ENCODE measurements around the gene COLEC12.

The COLEC12 gene

GRCh38 chr18:473802-474201, 26.7 kb downstream of the COLEC12 start:
- no peak for DNase-seq

DNA sequence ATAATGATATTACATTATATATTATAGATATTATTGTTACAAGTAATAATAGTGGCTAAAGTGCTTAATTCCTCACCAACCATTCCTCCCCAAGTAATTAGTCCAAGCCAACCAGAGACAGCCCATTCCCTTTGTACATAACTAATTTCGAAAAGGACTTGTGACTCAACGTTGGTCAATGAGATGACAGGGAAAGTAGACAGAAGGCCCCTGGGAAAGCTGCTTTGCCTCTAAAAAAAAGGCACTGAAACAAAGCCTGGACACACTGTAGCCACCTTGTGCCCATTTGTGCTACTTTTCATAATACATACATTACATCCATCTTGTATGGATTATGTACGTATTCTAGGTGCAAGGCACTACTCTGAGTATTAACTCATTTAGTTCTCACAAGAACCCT, 28.8 kb downstream of the COLEC12 start:
- no peak for DNase-seq

DNA sequence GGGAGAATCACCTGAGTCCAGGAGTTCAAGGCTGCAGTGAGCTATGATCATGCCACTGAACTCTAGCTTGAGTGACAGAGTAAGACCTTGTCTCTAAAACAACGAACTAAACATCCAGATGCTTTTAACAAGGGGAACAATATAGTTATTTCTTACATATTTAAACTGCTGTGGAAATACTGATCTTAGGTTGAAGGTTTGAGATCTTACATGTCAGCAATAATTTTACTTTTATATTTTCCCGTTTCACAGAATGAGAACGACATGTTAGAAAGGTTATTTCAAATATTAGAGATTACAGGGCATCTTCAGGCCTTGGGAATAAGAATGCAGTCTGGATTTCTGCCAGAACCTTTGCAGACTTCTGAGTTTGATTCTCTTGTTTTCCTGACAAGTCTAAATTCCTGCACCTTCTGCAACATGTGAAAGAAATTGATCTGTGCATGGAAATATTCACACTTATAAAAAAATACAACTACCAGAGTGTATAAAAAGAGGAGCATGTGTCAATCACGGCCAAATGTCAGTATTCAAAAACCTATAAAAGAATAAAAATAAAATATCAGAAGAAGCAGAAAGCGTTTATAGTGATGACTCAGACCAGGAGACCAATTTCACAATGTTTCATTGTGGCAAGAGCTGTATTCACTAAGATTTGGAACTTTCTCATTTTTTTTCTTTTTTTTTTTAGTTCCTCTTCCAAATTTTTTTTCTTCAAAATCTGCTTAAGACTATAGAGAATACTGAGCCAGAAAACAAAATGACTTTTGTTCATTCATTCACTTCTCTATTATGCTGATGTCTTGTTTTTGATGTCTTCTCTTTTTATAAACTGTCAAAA, 29.6 kb downstream of the COLEC12 start:
- DNase-seq, result no peak

DNA sequence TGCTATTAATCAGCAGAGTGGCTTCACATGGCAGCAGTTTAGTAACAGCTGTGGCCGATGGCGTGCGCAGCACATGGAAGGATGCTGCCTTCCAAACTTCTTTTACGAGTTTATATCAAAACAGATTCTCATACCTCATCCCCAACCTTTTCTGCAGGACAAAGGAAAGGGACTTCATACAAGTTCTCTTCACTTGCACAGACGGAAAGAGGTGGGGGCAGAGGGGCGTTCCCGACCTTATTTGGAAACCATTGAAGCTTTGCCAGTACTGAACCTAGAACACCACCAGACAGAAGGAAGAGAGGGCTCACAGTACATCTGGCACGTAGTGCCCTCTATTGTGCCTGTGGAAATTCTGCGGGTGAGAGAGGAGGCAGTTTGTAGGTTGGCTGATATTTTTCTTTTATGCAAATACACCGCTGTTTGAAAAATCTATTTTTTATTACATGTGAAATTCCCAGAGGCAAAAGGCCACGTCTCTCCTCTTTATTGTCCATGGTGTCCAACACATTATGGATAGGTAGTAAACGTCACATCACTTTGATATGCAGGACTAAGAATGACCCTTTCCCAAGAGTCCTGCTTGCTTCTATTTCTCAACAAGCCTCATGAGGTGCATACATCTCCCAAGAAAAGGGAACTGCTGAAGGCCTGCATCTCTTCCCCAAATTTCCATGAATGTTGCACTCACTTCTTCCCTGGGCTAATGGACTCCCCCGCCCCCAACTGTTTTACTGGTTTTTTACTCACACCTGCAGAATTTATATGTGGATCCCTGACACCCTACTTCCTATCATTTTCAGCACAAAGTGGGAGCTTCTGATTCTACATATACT, 31.3 kb downstream of the COLEC12 start:
- no peak for DNase-seq

- DNase-seq, result no peak
Observed at GRCh38 chr18:463827-464541, 36.5 kb downstream of the COLEC12 start.

GRCh38 chr18:463403-463802, 37.1 kb downstream of the COLEC12 start:
- DNase-seq, result no peak

GRCh38 chr18:461762-462161, 38.7 kb downstream of the COLEC12 start:
- DNase-seq, result no peak

DNA sequence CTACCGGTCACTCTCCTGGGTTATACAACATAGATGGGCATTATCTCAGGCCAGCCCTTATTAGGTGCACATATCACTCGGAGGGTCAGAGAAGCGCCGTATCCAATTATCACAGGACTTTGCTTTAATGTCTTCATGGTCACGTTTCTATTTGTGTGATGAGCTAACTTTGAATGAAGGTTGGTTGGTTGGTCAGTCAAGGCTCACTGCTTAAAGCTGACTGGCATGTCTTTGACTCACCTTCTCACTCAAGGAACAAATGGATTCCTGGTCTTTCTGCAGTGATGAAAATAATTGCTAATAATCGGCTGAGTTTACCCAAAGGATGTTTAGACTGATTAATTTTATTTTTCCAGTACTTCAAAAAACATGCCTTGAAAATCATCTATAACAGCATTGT, 39.7 kb downstream of the COLEC12 start:
- no peak for DNase-seq

GRCh38 chr18:459814-460593, 40.5 kb downstream of the COLEC12 start:
- no peak for DNase-seq

- no peak for DNase-seq
Observed at GRCh38 chr18:457521-458412, 42.7 kb downstream of the COLEC12 start.

- no peak for DNase-seq
Observed at GRCh38 chr18:457140-457519, 43.4 kb downstream of the COLEC12 start.

DNA sequence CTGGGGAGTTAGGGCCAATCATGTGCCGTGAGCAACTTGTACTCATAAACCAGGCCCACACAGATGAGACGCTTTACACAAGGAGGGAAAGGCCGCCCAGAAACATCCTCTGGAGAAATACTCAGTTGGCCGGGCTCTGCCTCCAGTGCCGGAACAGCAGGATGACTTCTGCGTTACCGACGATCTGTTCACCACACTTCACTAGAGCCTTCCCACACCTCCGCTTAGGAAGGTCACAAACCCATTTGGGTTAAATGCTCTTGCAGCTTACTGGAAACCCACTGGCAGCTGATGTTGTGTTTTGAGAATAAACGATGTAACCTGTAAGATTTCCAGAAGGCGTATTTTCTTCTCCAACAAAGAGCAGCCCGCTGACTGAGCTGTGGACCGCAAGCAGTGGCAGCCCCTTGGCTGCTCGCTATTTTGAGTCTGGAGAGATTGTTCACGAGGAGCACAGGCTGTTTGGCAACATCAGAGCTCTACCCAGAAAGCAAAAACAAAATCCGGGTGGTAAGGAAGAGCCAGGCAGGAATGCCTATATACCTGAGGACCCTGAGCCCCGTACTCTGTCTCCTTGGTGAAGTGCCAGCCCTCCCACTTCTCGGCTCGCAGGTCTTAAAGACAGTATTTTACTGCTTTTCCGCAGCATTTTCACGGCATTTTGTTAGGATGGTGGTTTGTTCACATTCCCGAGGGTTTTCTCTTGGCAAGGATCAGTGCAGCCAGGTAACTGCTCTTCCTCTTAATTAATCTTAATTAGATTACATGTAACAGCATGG, 44.0 kb downstream of the COLEC12 start:
- no peak for DNase-seq

- no peak for DNase-seq
Observed at GRCh38 chr18:453400-453799, 47.1 kb downstream of the COLEC12 start.

GRCh38 chr18:452816-453215, 47.7 kb downstream of the COLEC12 start:
- no peak for DNase-seq

GRCh38 chr18:449374-449773, 51.1 kb downstream of the COLEC12 start:
- no peak for DNase-seq

GRCh38 chr18:448116-448790, 52.2 kb downstream of the COLEC12 start:
- no peak for DNase-seq

DNA sequence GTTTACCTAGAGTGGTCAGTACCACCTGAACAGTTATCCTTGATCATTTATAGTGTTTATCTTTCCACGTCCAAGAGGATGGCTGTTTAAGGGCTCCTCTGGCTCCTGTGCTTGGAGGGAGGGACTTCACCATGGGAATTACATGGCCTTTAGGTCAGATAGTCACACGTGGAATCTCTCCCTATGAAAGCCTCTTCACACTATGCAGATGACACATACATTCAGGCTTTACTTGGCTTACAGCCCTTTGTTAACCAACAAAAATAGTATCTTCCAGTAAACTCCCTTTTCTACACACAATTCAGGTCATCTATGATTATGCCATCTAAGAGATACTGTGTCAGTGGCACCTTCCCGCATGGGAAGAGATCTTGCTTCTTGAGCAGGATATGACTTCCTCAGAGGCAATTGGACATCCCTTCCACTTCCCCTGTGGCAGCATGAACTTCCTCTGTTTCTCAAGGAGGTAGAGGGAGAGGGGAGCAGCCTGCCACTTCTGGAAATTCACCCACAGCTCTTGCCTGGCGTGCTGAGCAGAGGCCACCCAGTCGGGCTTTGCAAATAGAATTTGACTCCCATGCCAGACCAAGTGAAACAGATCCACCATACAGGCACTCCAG, 53.5 kb downstream of the COLEC12 start:
- DNase-seq, result no peak

DNA sequence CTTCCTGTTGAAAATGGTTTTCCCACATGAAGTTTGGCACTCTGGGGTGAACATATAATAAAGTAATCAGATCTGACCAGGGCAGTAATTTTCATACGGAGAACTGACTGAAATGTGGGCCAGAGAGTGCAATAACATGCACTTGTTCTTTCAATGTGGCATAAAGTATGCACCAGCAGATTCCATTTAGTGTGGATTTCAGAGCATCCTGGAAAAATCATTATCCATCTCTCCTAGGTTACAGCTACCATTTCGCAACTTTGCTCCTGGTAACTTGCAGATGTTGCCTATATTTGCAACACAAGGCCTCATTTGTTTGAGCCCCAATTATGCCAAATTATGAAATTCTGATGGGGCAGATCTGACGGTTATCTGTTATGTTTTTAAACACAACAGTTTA, 55.4 kb downstream of the COLEC12 start:
- no peak for DNase-seq

GRCh38 chr18:438571-438970, 61.9 kb downstream of the COLEC12 start:
- DNase-seq, result no peak

DNA sequence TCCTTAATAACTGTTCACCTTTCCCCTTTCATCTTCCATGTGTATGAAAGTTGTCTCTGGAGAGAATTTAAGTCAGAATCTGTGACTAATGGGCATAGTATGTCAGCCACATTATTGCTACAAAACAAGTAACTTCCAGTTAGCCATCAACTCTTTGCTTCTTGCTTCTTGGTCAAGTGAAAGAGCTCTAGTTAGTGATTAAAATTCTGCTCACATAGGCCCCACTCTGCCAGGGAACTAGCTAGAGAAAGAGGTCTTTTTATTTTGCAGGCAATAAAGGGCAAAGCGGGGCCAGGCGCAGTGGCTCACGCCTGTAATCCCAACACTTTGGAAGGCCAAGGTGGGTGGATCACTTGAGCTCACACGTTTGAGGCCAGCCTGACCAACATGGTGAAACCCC, 64.6 kb downstream of the COLEC12 start:
- DNase-seq, result no peak

Data from activated CD8-positive, alpha-beta memory T cell treated with anti-CD3 and anti-CD28 coated beads, Interleukin-2, amount 50 U/mL, for 4 hours (primary cell).